Neural crest cell (in vitro differentiated cells): ENCODE data around the gene PHF12. TPM values are rescaled to one million over a fixed set of nuclear protein-coding genes. Genes with fewer than 3 reads are reported as not detected.
A peak's percentile ranks its signal among the peaks of the same experiment; 100 is the strongest.

Source experiments
- DNase-seq: peaks from one replicate; pipeline ENCODE4 v3.0.0; 2021; ENCODE audit warnings: low read depth, mixed read lengths, low spot score
- H3K27ac Mint-ChIP-seq: one replicate; pipeline ENCODE4 v1.8.0; 2021; ENCODE audit warnings: mild to moderate bottlenecking, mixed read lengths; ENCODE audit not compliant: unreplicated experiment
- H3K27me3 Mint-ChIP-seq: 2 replicates; pipeline ENCODE4 v1.8.0; 2021; ENCODE audit warnings: low read depth, mild to moderate bottlenecking, mixed read lengths
- H3K36me3 Mint-ChIP-seq: 2 replicates; pipeline ENCODE4 v1.8.0; 2021; ENCODE audit warnings: low read depth, mild to moderate bottlenecking, mixed read lengths
- H3K4me1 Mint-ChIP-seq: 2 replicates; pipeline ENCODE4 v1.8.0; 2021; ENCODE audit warnings: mixed read lengths
- H3K4me3 Mint-ChIP-seq: one replicate; pipeline ENCODE4 v1.8.0; 2021; ENCODE audit warnings: mild to moderate bottlenecking, mixed read lengths
- H3K9me3 Mint-ChIP-seq: 2 replicates; pipeline ENCODE4 v1.8.0; 2021; ENCODE audit warnings: mixed read lengths
- total RNA-seq: library from RNA; stranded (reverse); gene quantifications from 2 replicates; pipeline ENCODE4 v1.2.1, GENCODE V29; 2021
- TF ChIP-seq, protein P1 (sequence below): fragments of 200-600 bp; sonication (generic); conservative IDR thresholded peaks from 2 replicates; pipeline ENCODE4 v1.5.0; 2021; ENCODE audit warnings: antibody characterized with exemption, mild to moderate bottlenecking

Gene PHF12
- total RNA-seq, 1 donor from 2014 or later = 64.7 TPM

DNA sequence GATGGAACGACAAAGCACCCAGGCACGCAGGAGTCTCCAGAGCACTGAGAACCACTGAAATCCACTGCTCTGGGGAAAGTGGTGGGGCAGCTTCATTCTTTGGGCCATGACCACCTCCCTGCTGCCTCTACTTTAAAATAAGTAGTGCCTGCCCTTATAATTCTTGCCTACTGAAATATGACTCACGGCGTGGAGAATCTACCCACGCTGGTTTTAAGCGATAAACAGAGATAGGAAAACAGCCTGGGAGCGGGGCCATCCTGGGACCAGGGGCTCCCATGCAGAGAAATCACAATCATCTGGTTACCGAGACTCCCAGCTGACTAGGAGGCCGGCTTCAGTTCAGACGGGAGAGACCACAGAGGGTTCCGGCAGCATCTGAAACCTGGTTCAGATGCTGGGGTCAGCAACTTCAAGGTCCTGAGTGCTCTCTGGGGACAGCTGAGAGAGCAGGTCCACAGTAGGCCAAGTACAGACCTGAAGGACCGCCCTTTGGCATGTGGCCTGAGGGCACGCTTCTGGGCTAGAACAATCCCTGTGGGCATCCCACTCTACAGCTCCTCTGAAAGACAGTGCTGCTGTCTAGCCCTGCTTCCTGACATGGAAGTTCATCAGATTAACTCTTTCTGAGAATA is 39.8 kb downstream of the PHF12 start:
- H3K4me1 Mint-ChIP-seq = peaks cover 10% of the 10 kb centered on the region
- peaks cover 27% of the 10 kb centered on the region for H3K36me3 Mint-ChIP-seq
- no peak for DNase-seq
- H3K27me3 Mint-ChIP-seq = no peaks in the 10 kb centered on the region
- no peaks in the 10 kb centered on the region for H3K9me3 Mint-ChIP-seq
- TF ChIP-seq, protein P1, sequence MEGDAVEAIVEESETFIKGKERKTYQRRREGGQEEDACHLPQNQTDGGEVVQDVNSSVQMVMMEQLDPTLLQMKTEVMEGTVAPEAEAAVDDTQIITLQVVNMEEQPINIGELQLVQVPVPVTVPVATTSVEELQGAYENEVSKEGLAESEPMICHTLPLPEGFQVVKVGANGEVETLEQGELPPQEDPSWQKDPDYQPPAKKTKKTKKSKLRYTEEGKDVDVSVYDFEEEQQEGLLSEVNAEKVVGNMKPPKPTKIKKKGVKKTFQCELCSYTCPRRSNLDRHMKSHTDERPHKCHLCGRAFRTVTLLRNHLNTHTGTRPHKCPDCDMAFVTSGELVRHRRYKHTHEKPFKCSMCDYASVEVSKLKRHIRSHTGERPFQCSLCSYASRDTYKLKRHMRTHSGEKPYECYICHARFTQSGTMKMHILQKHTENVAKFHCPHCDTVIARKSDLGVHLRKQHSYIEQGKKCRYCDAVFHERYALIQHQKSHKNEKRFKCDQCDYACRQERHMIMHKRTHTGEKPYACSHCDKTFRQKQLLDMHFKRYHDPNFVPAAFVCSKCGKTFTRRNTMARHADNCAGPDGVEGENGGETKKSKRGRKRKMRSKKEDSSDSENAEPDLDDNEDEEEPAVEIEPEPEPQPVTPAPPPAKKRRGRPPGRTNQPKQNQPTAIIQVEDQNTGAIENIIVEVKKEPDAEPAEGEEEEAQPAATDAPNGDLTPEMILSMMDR = no peak
- no peak overlapping the region for H3K27ac Mint-ChIP-seq
- no peak overlapping the region for H3K4me3 Mint-ChIP-seq

DNA sequence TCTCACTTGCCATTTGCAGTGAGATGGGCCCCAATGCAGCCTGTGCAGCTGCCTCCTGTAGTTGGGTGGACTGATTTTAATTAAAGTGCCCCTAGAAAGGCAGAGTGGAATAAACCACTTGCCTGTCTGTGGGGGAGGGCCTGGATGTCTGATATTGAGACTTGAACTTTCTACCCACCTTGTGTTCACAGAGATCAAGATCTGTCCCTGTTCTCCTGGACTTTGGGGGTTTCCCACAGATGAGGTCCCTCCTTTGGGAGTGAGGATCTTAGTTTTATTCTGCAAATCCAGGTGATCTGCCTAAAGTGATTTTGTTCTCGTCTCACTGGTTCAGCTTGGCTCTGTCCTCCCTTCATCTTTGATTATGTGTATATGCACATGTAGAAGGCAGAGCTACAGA is 40.8 kb downstream of the PHF12 start:
- no peaks in the 10 kb centered on the region for H3K27me3 Mint-ChIP-seq
- H3K27ac Mint-ChIP-seq = no peak overlapping the region
- DNase-seq = no peak
- H3K9me3 Mint-ChIP-seq = no peaks in the 10 kb centered on the region
- H3K36me3 Mint-ChIP-seq = peaks cover 27% of the 10 kb centered on the region
- H3K4me3 Mint-ChIP-seq = no peak overlapping the region
- TF ChIP-seq, protein P1 = no peak
- H3K4me1 Mint-ChIP-seq = peaks cover 10% of the 10 kb centered on the region

DNA sequence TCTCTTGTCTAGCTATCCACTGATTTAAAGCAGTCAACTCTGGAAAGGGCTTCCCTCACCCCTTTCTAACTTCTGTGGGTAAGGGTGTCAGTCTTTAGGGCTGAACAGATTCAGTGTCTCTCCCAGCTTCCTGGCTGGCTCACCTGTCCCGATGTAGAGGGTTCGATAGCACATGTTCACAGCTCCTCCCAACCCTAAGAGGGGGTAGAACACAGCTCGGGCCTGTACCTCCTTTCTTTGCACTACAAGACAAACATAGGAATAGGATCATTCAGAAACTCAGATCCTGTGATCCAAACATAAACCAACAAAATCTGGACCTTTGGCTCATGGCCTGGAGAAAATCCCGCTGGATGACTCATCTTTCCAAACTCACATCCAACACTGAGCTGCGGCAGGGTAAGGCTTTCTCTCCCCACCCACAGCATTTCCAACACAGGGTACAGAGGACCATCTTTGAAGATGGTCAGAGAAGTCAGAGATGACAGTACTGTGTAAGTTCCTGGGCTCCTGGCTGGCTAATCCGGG is 42.6 kb downstream of the PHF12 start:
- H3K4me1 Mint-ChIP-seq = peaks cover 13% of the 10 kb centered on the region
- no peak for DNase-seq
- H3K4me3 Mint-ChIP-seq = no peak overlapping the region
- H3K27ac Mint-ChIP-seq = no peak overlapping the region
- H3K36me3 Mint-ChIP-seq = peaks cover 18% of the 10 kb centered on the region
- no peaks in the 10 kb centered on the region for H3K27me3 Mint-ChIP-seq
- no peaks in the 10 kb centered on the region for H3K9me3 Mint-ChIP-seq
- TF ChIP-seq, protein P1 = no peak

DNA sequence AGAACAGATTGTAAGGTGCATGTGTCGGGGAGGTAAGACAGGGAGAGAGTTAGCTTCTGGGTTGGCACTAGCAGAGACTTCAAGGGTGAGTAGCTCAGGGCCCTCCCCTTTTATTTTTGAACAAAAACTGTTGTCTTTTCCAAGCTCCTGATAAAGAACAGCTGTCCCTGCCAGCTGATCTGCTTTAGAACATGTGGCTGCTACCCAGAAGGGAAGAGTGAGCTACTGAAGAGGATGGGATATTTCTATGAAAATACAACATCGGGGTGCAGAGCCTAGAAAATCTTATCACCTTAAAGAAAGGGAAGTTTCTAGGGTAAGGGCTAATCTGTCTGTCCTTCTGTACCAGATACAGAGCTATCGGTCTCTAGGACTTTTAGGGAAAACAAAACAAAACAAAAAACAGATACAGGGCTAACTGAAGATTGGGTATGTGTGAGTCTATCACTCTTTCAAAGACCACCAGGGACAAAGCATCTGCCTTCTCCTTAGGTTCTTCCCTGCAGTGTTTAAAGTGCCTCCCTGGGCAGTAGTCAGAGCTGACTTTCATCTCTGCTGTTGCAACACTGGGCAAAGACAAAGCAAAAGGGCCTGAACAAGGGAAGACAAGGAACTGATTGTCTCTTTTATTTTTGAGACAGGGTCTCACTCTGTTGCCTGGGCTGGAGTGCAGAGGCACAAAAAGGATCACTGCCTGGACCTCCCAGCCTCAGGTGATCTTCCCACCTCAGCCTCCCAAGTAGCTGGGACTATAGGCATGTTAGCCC is 43.4 kb downstream of the PHF12 start:
- peaks cover 16% of the 10 kb centered on the region for H3K36me3 Mint-ChIP-seq
- no peak overlapping the region for H3K27ac Mint-ChIP-seq

DNA sequence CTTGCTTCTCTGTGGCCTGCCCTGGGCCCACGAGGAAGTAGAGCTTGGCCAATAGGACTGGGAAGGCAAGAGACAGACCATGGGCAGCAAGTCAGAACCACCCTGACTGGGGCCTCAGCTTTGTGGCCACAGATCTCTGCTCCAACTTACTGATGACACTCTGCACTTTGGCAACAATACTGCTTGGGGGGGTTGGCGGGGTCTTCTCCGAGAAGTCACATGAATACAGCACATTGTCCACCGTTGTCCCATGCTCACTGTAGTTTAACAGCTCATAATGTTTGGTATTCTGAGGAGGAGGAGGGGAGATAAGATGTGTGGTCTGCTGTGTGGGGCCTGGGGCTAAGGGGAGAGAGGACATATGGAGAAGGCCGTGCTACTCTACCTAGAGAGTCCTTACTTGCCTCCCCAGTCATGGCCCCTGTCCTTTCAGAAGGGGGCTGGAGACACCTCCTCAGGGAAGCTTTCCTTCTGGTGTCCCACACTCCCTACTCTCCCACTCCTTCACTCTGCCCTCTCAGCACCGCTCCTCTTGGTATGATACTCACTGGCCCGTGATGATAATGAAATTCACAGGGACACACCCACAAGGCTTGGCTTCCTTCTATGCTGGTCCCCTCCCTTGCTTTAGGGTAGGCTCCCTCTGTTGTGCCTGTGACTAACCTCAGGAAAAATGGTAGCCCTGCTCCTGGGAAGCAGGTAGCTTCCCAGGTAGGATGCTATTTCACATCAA is 44.4 kb downstream of the PHF12 start:
- peaks cover 18% of the 10 kb centered on the region for H3K36me3 Mint-ChIP-seq
- H3K4me1 Mint-ChIP-seq = peaks cover 22% of the 10 kb centered on the region
- H3K27me3 Mint-ChIP-seq = no peaks in the 10 kb centered on the region
- peak overlapping the region; percentile 83 for H3K27ac Mint-ChIP-seq
- no peak for DNase-seq
- H3K4me3 Mint-ChIP-seq = peak overlapping the region; percentile 75
- H3K9me3 Mint-ChIP-seq = no peaks in the 10 kb centered on the region
- TF ChIP-seq, protein P1 = no peak

More for the DNA sequence above, 43.4 kb downstream of the PHF12 start:
- TF ChIP-seq, protein P1 = no peak
- H3K27me3 Mint-ChIP-seq = no peaks in the 10 kb centered on the region
- no peaks in the 10 kb centered on the region for H3K9me3 Mint-ChIP-seq
- no peak overlapping the region for H3K4me3 Mint-ChIP-seq
- DNase-seq = no peak
- peaks cover 17% of the 10 kb centered on the region for H3K4me1 Mint-ChIP-seq
